GM12892 (cell line): ENCODE results near the gene CCDC50.

Experiments used
- POLR2A ChIP-seq: IDR thresholded peaks from 2 replicates; pipeline ENCODE4 v1.6.1; 2011; ENCODE audit warnings: low read depth, low read length, control low read depth
- POLR2AphosphoS5 ChIP-seq: IDR thresholded peaks from 2 replicates; pipeline ENCODE4 v1.6.1; 2011; ENCODE audit warnings: low read depth, low read length, control low read depth

GRCh38 chr3:191397771-191398170 is 68.6 kb downstream of the CCDC50 start:
- TF ChIP-seq POLR2A = no peak
- no peak for TF ChIP-seq POLR2AphosphoS5
